Measurements from ENCODE around the gene SLC44A5.
"Not testable (repeated sequence)": the region's sequence is repeated elsewhere in the genome, so short reads cannot be mapped to it uniquely, and the experiment has no call there.

SLC44A5 gene

DNA sequence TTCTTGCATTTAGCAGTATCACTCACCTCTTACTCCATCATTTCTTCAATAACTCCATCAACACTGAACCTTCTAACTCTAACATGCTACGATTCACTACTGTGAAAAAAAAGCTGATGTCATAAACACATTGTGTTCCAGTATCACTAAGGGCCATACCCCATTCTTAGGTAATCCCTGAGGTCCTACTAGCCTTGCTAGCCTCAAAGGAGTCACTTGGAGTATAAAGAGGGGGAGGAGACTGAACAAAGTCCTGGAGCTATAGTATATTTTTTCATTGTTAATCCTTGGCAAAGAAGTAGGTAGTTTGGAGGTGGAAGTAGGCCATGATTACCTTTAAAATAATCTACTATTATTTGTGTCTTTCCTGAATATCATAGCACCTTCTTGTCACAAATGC, at the start of gene SLC44A5:
Gene SLC44A5 (minus strand): TSS at position 101 of the 400 bp plus-strand sequence. CDS start 69,667 bp downstream, outside the sequence.
- in situ Hi-C loops (cut with HindIII; ENCODE audit: low sequenced_read_pairs): no loop called here

DNA sequence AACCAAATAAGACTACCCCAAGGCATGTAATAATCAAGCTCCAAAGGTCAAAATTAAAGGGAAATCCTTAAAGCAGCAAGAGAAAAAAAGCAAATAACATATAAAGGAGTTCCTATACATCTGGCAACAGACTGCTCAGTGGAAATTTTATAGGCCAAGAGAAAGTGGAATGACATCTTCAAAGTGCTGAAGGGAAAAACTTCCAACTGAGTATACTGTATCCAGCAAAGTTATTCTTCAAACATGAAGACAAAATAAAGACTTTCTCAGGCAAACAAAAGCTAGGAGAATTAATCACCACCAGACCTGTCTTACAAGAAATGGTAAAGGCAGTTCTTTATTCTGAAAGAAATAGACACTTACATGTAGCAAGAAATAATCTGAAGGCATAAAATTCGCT, 45.0 kb upstream of the SLC44A5 start:
- in situ Hi-C loops (cut with HindIII; ENCODE audit: low sequenced_read_pairs): no loop called here

DNA sequence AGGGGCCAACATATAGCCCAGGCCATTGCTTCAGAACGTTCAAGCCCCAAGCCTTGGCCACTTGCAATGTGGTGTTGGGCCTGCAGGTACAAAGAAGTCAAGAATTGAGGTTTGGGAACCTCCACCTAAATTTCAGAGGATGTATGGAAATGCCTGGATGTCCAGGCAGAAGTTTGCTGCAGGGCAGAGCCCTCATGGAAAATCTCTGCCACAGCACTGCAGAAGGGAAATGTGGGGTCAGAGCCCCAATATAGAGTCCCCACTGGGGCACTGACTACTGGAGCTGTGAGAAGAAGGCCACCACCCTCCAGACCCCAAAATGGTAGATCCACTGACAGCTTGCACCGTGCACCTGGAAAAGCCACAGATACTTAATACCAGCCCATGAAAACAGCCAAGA, 36.3 kb upstream of the SLC44A5 start:
- in situ Hi-C loops (cut with HindIII; ENCODE audit: low sequenced_read_pairs): not testable (repeated sequence)

DNA sequence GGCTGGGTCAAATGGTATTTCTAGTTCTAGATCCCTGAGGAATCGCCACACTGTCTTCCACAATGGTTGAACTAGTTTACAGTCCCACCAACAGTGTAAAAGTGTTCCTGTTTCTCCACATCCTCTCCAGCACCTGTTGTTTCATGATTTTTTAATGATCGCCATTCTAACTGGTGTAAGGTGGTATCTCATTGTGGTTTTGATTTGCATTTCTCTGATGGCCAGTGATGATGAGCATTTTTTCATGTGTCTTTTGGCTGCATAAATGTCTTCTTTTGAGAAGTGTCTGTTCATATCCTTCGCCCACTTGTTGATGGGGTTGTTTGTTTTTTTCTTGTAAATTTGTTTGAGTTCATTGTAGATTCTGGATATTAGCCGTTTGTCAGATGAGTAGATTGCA, 34.2 kb upstream of the SLC44A5 start:
- in situ Hi-C loops (cut with HindIII; ENCODE audit: low sequenced_read_pairs): not testable (repeated sequence)

DNA sequence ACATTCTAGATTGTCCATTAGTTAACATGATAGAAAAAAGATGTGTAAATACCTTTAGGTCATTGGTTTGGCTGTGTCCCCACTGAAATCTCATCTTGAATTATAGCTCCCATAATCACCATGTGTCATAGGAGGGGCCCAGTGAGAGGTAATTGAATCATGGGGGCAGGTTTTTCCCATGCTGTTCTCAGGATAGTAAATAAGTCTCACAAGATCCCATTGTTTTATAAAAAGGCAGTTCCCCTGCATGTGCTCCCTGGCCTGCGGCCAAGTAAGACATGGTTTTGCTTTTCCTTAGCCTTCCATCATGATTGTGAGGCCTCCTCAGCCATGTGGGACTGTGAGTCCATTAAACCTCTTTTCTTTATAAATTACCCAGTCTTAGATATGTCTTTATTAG, 32.5 kb upstream of the SLC44A5 start:
- in situ Hi-C loops (cut with HindIII; ENCODE audit: low sequenced_read_pairs): no loop called here

DNA sequence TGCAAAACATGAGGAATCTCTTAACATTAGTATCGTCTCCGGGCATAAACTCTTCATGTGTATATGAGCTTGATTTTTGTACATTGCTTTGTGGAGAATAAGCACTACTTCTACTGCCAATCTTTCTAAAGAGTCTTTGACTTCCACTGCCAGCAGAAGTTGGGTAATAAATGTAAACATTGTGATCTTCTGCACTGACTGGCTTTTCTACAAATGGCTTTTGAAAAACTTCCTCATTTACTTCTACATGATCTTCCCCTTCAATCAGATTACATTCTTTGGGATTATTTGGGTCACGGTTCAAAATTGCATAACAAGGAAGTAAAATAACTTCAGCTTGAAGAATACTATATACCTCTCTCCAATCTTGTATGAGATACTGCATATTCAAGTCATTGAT, 30.4 kb upstream of the SLC44A5 start:
- in situ Hi-C loops (cut with HindIII; ENCODE audit: low sequenced_read_pairs): no loop called here

DNA sequence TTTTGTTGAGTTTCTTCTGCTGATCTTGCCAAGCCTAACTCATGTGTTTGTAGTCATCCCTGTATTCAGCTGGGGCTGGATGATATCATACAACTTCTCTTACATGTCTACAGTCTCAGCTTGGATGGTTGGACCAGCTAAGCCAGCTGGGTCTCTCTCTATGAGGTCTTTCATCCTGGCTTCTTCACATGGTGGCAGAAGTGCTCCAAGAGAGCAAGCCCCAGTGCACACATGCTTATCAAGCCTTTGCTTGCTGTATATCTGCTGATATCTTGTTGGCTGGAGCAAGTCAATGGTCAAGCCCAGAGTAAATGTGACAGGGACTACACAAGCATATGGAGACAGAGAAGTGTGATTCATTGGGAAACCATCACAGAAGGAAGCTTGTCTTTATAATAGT, 29.2 kb upstream of the SLC44A5 start:
- in situ Hi-C loops (cut with HindIII; ENCODE audit: low sequenced_read_pairs): no loop called here

DNA sequence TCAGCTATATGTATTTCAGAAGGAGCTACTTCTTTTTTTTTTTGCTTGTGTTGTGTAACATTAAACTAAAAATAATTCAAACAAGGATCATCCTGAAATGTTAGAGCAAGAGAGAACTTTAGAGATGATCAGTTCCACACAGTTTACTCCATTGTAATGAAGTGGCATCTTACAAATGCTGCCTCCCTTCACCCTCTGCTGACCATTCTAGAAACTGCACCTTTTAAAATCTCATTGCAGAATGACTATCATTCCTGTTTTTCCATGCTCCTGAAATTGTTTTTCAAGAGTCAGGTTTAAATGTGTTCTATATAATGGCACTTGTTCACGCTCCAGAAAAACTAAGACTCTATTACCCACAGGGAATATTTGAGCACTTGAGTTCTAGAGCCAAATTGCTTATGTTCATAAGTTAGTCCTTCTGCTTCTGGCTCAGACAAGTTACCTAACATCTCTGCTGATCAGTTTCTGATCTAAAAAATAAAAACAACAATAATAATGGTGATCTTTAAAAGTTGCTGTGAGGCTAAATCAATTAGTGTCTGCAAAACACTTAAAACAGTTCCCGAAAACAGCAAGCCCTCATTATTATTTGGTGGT, 21.5 kb upstream of the SLC44A5 start:
- in situ Hi-C loops (cut with HindIII; ENCODE audit: low sequenced_read_pairs): no loop called here

DNA sequence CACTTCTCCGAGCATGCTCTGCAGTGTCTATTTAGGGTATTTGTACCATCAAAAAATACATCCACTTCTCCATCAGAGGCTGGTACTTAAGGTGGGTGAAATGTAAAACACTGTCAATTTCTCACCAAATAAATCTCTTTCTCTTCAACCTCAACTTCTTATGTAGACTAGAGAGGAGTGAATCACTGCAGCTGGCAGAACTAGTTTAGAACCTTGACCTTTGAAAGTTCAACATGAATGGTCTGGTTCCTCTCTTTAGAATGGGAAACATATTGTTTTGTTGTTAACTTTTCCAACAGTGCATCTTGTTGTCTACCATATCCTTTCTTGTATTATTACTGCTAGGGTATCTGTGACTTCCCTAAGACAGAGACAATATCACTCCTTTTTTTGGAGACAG, 20.1 kb upstream of the SLC44A5 start:
- in situ Hi-C loops (cut with HindIII; ENCODE audit: low sequenced_read_pairs): no loop called here

DNA sequence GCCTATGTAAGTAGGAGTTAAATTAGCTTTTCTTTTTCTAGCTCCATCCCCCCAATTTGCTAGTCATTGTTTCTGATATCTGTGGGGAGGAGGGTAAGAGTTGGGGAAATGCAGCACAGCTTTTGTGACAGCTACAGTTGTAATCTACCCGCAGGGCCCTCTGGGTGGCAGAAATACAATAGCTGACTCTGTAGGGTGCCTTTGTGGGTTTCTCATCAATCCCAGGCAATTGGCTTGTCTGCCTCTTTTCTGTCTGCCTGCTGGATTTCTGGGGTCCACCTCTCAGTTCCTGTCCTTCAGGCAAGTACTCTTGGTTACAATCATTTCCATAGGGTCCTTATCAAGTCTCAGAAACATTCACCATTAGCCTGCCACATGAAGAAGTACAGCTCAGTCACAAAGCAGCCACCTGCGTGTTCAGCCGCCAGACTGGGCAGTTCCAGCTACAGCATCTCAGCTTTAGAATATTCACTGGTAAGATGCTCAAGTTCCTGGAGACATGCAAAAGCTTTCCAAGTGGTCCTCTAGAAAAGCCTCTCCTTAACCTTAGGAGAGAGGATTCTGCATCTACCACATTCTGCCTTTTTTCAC, 19.2 kb upstream of the SLC44A5 start:
- in situ Hi-C loops (cut with HindIII; ENCODE audit: low sequenced_read_pairs): no loop called here

DNA sequence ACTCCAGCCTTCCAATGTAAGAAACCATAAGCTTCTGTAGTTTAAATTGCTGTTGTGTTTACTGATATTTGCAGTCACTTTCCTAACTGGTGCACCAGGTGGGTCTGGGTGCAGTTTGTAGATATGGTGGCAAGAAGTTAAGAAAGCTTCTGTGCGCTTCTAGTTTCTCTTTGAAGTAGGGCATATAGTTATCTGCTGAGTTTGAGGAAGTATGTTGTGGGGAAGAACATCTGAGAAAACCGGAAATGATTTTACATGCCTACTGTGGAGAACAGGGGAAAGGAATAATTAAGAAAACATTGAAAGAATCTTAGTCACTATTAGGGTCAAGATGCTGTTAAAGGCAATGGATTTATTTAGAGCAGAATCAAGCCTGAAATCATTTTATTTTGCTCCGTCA, 14.9 kb upstream of the SLC44A5 start:
- in situ Hi-C loops (cut with HindIII; ENCODE audit: low sequenced_read_pairs): no loop called here

DNA sequence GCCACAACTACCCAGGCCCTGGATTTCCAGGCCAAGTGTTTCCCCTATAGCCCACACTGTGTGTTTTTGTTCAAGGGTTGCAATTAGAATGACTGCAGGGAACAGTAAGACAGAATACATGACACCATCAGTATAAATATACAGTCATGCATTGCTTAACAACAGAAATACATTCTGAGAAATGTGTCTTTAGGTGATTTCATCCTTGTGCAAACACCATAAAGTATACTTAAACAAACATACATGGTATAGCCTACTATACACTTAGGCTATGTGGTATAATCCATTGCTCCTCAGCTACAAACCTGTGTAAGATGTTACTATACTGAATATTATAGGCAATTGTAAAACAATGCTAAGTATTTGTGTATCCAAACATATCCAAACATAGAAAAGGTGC, 7.5 kb upstream of the SLC44A5 start:
- in situ Hi-C loops (cut with HindIII; ENCODE audit: low sequenced_read_pairs): no loop called here

DNA sequence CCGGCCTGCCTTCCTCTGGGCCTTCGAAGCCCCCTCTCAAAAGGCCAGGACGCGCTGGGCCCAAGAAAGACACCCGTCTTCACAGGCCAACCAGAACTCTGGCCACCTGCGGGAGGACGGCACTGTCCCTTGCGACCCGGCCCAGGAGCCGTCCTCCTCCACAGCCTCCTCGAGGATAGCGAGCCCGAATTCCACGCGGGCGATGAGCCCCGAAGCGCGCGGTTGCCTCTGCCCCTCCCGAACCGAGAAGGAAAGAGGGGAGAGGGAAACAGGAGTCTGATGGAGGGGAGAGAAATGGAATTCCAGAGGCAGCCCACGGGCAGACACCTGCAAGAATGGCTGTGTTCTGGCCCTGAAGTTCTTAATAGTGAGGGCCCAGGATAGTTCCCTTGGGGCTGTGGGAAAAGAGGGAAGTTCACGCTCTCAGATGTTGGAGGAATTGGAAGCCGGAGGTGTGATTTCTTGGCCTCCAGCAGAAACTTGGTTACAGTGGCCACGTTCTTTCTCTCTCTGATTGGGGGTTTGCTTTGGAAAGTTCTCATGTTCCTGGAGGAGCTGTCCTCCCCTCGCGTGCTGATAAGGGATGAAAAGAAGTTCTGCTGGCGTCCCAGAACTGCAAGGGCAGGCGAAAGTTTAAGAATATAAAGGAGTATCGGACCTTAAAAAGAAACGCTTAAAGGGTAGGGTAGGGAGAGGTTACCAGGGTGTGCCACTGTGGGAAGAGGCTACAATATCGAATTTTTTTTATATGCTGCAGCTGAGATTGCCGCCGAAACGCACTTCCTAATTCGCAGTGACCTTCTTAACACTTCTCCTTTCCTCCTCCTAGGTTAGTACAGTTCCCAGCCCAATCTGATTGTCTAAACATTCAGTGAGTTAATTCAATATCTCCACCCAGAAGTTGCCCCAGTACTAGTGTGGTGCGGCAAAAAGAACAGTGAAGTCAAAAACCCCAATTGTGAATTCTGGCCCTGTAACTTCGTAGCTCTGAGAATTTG, 5.8 kb upstream of the SLC44A5 start:
- in situ Hi-C loops (cut with HindIII; ENCODE audit: low sequenced_read_pairs): no loop called here

DNA sequence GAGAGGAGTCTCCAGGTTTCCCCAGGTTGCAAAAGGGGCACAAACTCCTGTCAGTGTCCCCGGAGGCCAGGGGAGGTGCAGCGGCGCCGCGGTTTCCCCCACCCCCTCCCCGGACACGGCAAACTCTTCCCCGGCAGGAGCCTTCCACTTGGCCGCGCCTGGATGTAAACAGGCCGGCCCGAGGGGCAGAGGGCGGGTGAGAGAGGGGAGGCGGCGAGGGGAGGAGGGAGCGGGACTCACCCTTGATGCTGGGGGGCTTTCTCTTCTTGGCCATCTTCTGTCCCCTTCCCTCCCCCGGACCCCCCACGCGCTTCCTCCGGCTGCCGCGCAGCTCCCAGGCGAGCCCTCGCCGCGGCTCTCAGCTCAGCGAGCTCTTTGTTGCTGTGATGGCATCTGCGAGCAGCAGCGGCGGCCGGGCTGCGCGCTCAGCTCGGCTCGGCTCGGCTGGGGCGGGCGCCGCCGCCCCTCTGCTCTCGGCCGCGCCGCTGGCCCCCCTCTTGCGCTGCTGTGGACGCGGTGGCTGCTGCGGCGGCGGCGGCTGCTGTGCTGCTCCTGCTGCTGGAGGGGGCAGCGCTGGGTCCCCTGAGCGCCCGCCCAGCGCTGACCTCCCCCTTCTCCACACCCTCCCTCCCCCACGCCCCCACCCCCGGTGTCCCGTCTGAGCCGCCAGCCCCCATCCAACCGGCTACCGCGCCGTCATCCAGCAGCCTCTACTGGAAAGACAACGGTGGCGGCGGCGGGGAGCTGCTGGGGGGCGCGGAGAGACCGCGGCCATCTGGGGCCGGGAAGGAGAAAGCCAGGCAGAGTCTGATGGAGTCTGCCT, 4.9 kb upstream of the SLC44A5 start:
- in situ Hi-C loops (cut with HindIII; ENCODE audit: low sequenced_read_pairs): no loop called here

DNA sequence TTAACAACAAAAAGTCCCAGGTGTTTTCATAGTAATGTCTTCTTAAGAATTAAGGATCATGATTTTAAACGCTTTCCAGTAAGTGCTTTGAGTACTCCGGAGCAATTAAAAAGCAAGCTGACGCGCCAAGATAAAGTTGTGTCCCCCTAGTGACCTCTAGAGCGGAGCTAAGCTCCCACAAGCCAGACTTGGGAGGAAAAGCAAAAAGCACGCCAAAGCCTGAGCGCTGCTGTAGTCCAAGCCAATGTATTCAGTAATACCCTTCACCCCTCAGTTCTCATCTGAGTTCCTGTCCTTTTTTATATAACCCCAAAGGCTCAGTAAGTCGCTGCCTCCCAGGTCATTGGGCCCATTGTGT, 3.5 kb upstream of the SLC44A5 start:
- in situ Hi-C loops (cut with HindIII; ENCODE audit: low sequenced_read_pairs): no loop called here

DNA sequence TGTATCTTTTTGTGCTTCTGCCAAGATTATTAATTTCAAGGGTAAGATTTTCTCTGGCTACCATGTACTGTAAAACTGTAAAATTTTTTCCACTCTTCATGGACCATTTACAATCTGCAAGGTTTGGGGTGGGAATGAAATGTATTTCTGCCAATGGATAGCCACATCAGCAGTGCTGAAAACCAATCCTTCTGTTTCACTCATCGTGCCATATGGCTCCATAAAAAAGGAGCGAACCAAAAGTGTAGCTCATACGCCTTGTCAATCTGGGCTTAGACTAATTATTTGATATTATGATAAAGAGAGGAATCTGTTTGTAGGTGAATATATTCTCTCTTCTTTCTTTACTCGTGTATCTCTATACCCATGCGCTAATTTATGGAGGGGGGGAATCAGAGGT, 3.0 kb upstream of the SLC44A5 start:
- in situ Hi-C loops (cut with HindIII; ENCODE audit: low sequenced_read_pairs): no loop called here

DNA sequence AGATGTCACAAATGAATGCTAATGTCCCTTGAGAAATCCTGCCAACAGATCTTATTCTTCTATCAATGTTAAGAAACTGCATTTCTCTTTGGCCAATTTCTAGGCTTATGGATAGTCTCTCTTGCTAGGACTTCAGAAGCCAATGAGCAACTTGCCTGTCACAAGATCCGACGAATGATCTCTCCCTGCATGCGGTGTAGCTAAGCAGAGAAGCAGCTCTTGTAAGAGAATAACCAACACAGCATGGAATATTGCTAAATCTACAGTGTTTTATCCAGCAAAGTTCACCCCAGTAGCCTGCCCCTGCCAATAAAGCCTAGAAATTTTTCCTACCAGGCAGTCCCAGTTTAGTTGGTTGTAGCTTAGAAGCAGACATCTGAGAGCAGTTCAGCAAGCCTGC, 2.1 kb upstream of the SLC44A5 start:
- in situ Hi-C loops (cut with HindIII; ENCODE audit: low sequenced_read_pairs): no loop called here

DNA sequence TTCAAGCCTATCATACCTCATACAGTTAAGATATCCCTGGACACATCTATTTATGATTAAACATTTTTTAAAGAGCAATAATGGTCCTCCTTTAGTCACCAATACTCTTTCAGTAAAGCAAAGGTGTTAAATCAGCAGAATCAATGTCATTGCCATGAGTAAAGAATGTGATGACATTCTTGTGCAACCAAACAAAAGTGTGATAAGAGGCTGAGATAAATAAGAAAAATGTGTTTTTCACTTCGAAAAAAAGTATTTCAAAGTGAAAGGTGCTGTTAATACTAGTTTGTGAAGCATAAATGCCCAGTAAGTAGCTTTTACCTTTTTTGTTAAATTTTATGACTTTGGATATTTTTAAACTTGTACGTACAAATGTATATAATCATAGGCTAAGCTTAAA, 8.4 kb downstream of the SLC44A5 start:
- in situ Hi-C loops (cut with HindIII; ENCODE audit: low sequenced_read_pairs): no loop called here

DNA sequence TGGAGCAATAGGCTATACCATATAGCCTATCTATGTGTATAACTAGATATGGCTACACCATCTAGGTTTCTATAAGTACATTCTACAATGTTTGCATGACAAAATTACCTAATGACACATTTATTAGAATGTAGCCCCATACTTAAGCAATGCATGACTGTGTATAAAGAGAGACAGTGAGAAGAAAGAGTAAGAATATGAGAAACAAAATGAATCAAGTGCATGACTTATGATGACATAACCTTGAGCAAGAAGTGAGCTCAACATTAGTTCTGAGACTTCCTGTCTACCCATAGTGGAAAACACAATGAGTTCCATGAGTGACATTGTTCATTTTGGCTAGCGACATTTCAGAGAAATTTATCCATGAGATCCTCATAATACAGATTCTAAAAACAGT, 10.1 kb downstream of the SLC44A5 start:
- in situ Hi-C loops (cut with HindIII; ENCODE audit: low sequenced_read_pairs): no loop called here

DNA sequence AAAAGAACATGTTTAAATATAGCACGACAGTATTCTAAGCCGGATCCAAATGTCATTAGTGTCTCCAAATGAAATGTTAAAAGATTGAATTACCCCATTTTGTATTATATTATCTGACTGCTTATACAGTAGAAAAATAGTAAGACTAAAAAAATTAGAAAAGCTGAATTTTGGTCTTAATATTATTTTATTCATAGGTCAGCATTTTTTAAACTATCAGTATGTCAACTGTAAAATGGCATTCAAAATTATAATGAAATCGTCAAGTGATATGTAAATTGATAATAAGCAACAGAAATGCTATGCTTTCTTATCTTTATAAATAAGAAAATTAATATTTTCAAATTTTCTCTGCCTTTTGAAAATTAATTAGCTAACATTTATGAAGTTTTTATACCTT, 16.6 kb downstream of the SLC44A5 start:
- in situ Hi-C loops (cut with HindIII; ENCODE audit: low sequenced_read_pairs): no loop called here

DNA sequence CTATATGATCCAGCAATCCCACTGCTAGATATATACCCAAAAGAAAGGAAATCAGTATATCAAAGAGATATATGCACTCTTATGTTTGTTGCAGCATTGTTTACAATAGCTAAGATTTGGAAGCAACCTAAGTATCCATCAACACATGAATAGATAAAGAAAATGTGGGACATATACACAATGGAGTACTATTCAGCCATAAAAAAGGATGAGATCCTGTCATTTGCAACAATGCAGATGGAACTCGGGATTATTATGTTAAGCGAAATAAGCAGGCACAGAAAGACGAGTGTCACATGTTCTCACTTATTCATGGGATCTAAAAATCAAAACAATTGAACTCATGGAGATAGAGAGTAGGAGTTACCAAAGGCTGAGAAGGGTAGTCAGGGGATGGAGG, 17.5 kb downstream of the SLC44A5 start:
- in situ Hi-C loops (cut with HindIII; ENCODE audit: low sequenced_read_pairs): not testable (repeated sequence)

All from DLD1 (cell line).